HG03457 (cell line): ENCODE results near the gene TMIGD1.

Experiments
- ATAC-seq: cut with Tn5 transposase; IDR thresholded peaks from one replicate; pipeline ENCODE4 v1.9.1; 2021; ENCODE audit warnings: moderate number of reproducible peaks; ENCODE audit not compliant: unreplicated experiment

TMIGD1 gene

DNA sequence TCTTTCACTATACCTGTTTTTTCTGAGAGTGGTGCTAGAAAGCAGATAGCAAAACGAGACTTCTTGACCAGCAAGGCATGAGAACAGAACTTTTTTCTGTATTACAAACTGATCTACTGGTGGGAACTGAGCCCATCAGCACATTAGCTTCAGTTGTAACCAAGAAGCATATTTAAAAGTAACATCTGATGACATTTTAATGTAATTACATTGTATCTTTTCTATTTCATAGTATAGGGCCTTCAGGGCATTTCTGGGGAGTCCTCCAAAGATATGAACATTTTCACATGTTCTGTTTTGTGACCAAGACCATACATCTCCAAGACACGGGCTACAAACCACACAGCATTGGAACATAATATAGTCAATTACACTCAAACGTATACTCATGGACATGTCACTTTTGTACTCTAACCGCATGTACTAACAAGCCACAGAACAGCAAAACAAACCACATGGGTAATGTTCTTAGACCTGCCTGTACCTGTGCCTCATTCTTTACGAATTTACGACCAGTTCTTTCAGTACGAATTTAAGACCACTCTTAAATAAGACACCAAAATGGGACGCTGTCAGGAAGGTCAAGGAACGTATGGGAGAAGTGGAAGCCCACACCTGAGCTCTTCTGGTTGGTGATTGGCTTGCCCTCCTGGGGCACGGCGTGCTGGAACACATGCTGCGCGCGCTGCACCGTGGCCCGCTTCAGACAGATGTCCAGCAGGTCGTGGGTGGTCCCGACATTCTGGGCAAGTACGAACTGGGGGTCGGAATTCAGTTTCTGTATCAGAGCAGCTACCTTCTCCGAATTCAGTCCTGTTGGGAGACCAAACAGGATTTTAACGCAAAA is 42.9 kb downstream of the TMIGD1 start:
- no peak for ATAC-seq

DNA sequence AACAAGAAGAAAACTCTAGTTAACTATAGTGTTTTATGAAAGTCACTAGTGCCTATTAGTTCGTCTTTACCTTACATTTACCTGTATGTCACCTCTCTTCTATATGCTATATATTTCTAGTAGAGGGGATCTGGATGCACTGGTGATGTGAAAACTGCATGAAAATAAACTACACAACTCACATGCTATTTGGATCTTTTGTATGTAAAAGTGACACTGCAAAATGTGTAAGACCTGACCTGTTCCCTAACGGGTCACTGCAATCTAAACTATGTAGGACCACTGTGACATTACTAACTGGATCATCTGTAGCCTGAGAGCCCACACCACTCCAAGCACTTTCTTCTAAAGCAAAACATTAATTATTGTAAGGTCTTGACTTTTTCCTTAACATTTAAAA is 43.8 kb downstream of the TMIGD1 start:
- no peak for ATAC-seq

DNA sequence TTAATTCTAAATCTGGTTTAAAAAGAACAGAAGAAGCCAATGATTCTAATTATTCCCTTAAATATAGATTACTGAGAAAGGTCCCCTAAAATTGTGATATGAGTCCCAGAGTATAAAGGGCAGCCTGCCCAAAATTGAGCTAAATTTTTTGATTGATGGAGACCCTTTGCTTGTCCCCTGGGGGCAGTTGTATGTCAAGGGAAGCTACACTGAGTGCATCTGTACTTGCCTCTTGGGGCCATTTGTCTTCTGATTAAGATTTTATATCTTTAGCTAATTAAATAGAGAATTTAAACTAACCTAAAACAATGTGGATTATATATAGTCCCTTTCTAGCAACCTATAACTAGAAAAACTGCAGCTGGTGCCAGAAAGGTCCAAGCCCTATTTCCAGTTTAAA is 54.7 kb downstream of the TMIGD1 start:
- ATAC-seq: no peak

DNA sequence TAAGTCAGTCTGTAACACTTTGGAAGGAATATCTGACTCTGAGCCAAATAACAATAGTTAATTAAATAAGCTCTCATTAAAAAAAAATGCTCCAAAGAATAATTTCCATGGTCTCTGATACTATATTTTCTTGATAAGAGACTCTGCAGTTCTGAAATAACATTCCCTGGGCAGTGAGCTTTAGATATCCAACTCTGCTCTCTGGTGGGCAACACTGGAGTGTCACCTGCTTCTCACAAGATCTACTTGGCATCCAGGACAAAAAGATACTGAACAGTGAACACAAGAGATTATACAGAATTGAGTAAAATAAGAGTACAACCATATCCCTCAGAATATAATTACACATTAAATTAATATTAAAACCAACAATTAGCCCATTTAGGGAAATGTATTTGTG is 55.8 kb downstream of the TMIGD1 start:
- no peak for ATAC-seq

DNA sequence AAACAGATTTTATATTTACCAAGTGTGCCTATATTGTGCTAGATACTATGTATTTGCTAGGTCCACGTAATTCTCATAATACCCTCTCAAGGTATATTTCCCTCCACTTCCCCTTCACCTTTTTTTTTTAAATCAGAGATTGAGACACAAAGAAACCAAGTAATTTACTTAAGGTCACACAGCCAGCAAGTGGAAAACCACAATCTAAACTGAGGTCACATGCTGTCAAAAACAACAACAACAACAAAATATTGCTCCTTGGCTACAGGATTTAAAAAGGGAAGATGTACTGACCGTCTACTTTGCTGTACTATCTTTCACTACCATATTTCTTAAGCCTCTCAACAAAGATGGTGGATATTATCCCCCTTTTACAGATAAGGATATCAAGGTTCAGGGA is 57.9 kb downstream of the TMIGD1 start:
- ATAC-seq: no peak

DNA sequence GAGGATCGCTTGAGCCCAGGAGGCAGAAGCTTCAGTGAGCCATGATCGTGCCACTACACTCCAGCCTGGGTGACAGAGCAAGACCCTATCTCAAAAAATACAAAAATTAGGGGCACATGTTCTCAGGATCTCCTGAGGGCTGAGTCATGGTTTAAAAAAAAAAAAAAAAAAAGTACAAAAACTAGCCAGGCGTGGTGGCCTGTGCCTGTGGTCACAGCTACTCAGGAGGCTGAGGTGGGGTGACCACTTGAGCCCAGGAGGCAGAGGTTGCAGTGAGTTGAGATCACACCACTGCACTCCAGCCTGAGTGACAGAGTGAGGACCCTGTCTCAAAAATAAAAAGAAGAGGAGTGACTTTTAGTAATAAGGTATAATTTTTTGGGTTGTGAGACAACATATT is 59.0 kb downstream of the TMIGD1 start:
- ATAC-seq: no peak

DNA sequence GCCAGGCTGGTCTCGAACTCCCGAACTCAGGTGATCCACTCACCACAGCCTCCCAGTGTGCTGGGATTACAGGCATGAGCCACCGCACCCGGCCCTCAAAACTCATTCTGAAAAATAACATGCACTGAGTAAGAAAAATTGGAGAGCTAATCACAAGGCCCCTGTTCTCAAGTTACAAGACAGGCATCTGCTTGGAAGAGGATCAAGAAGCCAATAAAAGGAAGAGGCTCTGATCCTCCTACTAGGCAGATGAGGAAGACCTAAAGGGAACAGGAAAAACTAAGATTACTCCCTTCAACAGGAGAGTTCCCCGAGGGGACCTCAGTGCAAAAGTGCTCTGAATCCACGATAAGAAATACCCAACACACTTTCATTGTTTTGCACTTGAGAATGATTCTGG is 60.5 kb downstream of the TMIGD1 start:
- ATAC-seq: no peak

DNA sequence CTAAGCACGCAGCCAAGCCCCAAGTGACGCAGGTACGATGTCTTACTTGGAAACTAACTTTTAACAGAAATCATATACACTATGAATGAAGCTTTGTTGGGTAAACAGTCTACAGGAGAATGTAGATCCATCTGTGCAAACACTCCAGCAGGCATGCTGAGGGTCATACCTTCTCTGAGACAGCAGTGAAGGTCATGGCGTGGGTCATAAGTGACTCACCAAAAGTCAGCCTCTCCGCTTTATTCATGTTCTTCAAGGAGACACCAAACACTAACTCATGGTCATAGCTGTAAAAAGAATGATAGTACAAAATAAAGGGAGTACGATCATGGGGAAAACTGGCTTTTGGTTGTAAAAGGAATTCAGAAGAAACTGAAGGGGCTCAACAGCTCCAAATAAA is 62.8 kb downstream of the TMIGD1 start:
- no peak for ATAC-seq

DNA sequence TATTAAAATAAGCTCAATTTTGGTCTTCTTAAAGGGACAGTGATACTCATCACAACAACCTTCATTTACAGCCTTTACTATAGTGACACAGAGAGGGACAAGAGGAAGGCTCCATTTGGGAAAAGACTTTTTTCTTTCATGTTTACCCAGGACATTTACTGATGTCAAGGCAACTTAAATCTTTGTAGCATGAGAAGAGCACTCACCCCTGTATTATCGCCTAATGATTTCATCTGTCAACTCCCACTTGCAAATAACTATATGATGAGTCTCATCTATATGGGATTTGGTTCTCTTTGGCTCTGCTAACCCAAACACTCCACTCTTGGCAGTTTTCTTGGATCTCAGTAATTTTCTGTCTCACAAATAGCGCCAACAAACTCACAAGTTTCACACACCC is 66.2 kb downstream of the TMIGD1 start:
- ATAC-seq: no peak
